GM12878 (cell line): ENCODE data around the gene LCMT1. TPM values are rescaled to one million over a fixed set of nuclear protein-coding genes. Genes with fewer than 3 reads are reported as not detected.

Experiments
- ATAC-seq: fragments of 200-7000 bp; cut with Tn5 transposase; 3 replicates; pipeline ENCODE4 v1.9.1; 2020; ENCODE audit warnings: mild to moderate bottlenecking, moderate library complexity
- BruUV-seq: library from RNA; stranded (reverse); fragments of 400-500 nt; replicated peaks from 2 replicates; lab custom pipeline; 2021; lab: Mats Ljungman, UMichigan
- CTCF ChIA-PET: fragments of 300-600 bp; sonication (Branson Sonifier 250); formaldehyde crosslinking; extraction: SDS; loops from one replicate; lab custom pipeline; 2021; ENCODE audit warnings: inconsistent platforms; lab: Yijun Ruan, JAX
- POLR2A ChIA-PET: fragments of 350-600 bp; formaldehyde crosslinking; extraction: SDS; loops from one replicate; lab custom pipeline; 2021; ENCODE audit warnings: inconsistent platforms; lab: Charles Lee
- RAD21 ChIA-PET: fragments of 300-600 bp; sonication (Branson Sonifier 250); formaldehyde crosslinking; loops from one replicate; lab custom pipeline; 2023; ENCODE audit warnings: antibody characterized with exemption; ENCODE audit not compliant: unreplicated experiment; lab: Charles Lee
- SMC1A ChIA-PET: fragments of 300-600 bp; sonication (Branson Sonifier 250); formaldehyde crosslinking; loops from one replicate; lab custom pipeline; 2023; ENCODE audit not compliant: unreplicated experiment, uncharacterized antibody; lab: Charles Lee
- DNase-seq: peaks from one replicate; pipeline ENCODE4 v3.0.0-alpha.2; 2011; ENCODE audit warnings: low read depth, low spot score
- FAIRE-seq: peaks from 3 replicates; lab custom pipeline; 2011; peaks lifted over from hg19 to GRCh38; lab: Jason Lieb, UNC
- H2AFZ ChIP-seq: 2 replicates; pipeline ENCODE4 v1.6.0; 2011; ENCODE audit warnings: low read depth, low read length, control low read depth; ENCODE audit not compliant: control insufficient read depth
- H3K27ac ChIP-seq: 2 replicates; pipeline ENCODE4 v1.5.1; 2011; ENCODE audit warnings: control low read depth; ENCODE audit not compliant: control insufficient read depth, insufficient read depth
- H3K27me3 ChIP-seq, 2 experiments: replicated peaks in 1 of 2; 2 replicates each; pipeline versions ENCODE4 v1.6.0 to v1.6.1; 2011; ENCODE audit warnings: low read length in 1 of 2; ENCODE audit not compliant: control insufficient read depth in 2 of 2, insufficient read depth in 2 of 2
- H3K36me3 ChIP-seq, 2 experiments: 2 replicates each; pipeline ENCODE4 v1.5.1; 2011; ENCODE audit warnings: low read length in 1 of 2; ENCODE audit not compliant: control insufficient read depth in 2 of 2, insufficient read depth in 2 of 2
- H3K4me1 ChIP-seq: 2 replicates; pipeline ENCODE4 v1.6.1; 2011; ENCODE audit warnings: mild to moderate bottlenecking, low read length, moderate library complexity, mixed read lengths; ENCODE audit not compliant: control insufficient read depth, insufficient read depth
- H3K4me2 ChIP-seq: 2 replicates; pipeline ENCODE4 v1.6.0; 2011; ENCODE audit warnings: control low read depth; ENCODE audit not compliant: control insufficient read depth, insufficient read depth
- H3K4me3 ChIP-seq: fragments of 200-600 bp; sonication (generic); 2 replicates; pipeline ENCODE4 v1.5.1; 2016
- H3K79me2 ChIP-seq: 2 replicates; pipeline ENCODE4 v1.6.0; 2011; ENCODE audit warnings: low read length; ENCODE audit not compliant: control insufficient read depth, insufficient read depth
- H3K9ac ChIP-seq: 2 replicates; pipeline ENCODE4 v1.8.0; 2011; ENCODE audit warnings: low read length, control low read depth, mixed read lengths; ENCODE audit not compliant: control insufficient read depth, insufficient read depth
- H3K9me3 ChIP-seq: replicated peaks from 3 replicates; pipeline ENCODE4 v1.5.1; 2011; ENCODE audit warnings: mild to moderate bottlenecking, low read length; ENCODE audit not compliant: control insufficient read depth, insufficient read depth
- H4K20me1 ChIP-seq: 2 replicates; pipeline ENCODE4 v1.6.0; 2011; ENCODE audit not compliant: control insufficient read depth, insufficient read depth
- BACH1 ChIP-seq: fragments of 450-650 bp; IDR thresholded peaks from 2 replicates; pipeline ENCODE4 v1.6.1; 2017; ENCODE audit warnings: mild to moderate bottlenecking, borderline replicate concordance
- BHLHE40 ChIP-seq, 2 experiments: fragments of 450-650 bp in 1 of 2; IDR thresholded peaks; 2 replicates each; pipeline ENCODE4 v1.6.1; 2011 to 2017; ENCODE audit warnings: low read depth in 2 of 2, borderline replicate concordance in 1 of 2, improper control_type of control experiment in 1 of 2, low read length in 1 of 2, mild to moderate bottlenecking in 1 of 2
- CBFB ChIP-seq: IDR thresholded peaks from 2 replicates; pipeline ENCODE4 v1.6.1; 2016; ENCODE audit warnings: antibody characterized with exemption, low read depth
- MYB ChIP-seq: fragments of 150-350 bp; IDR thresholded peaks from 2 replicates; pipeline ENCODE4 v1.6.1; 2014; ENCODE audit warnings: mild to moderate bottlenecking, low read depth, low read length, borderline replicate concordance
- PAX8 ChIP-seq: fragments of 450-650 bp; IDR thresholded peaks from 2 replicates; pipeline ENCODE4 v1.6.1; 2017; ENCODE audit warnings: mild to moderate bottlenecking, moderate library complexity
- SMAD1 ChIP-seq: fragments of 450-650 bp; IDR thresholded peaks from 2 replicates; pipeline ENCODE4 v1.6.1; 2018; ENCODE audit warnings: mild to moderate bottlenecking, low read depth; ENCODE audit not compliant: partially characterized antibody
- SMARCA5 ChIP-seq: fragments of 450-650 bp; IDR thresholded peaks from 2 replicates; pipeline ENCODE4 v1.6.1; 2017; ENCODE audit warnings: mild to moderate bottlenecking
- SREBF1 ChIP-seq: IDR thresholded peaks from 2 replicates; pipeline ENCODE4 v1.6.1; 2012; ENCODE audit warnings: mild to moderate bottlenecking, low read length
- SUPT20H ChIP-seq: IDR thresholded peaks from 2 replicates; pipeline ENCODE4 v1.6.1; 2011; ENCODE audit warnings: low read depth, mild to moderate bottlenecking, low read length, moderate library complexity, borderline replicate concordance; ENCODE audit not compliant: control insufficient read depth
- TCF12 ChIP-seq: IDR thresholded peaks from 2 replicates; pipeline ENCODE4 v1.6.1; 2011; ENCODE audit warnings: low read depth, mild to moderate bottlenecking, low read length
- TCF7 ChIP-seq: IDR thresholded peaks from 2 replicates; pipeline ENCODE4 v1.6.1; 2014; ENCODE audit warnings: antibody characterized with exemption, borderline replicate concordance
- YY1 ChIP-seq: IDR thresholded peaks from 2 replicates; pipeline ENCODE4 v1.6.1; 2011; ENCODE audit warnings: low read depth, mild to moderate bottlenecking, low read length
- WGBS: methylation state at CpG from one replicate; pipeline ENCODE4 v1.1.6; 2016; ENCODE audit warnings: low lambda C conversion rate; ENCODE audit not compliant: insufficient replicate concordance, insufficient coverage; ENCODE audit errors: missing lambda C conversion rate; 5-methylcytosine and 5-hydroxymethylcytosine counted together
- in situ Hi-C: fragments of 300-500 bp; cut with MboI; formaldehyde crosslinking; loops from 9 replicates; pipeline ENCODE4 v1.14.3; 2018; ENCODE audit warnings: mixed read lengths
- intact Hi-C: fragments of 100-400 bp; cut with micrococcal nuclease; formaldehyde crosslinking; loops from one replicate; pipeline ENCODE4 v1.14.2; 2022; ENCODE audit not compliant: unreplicated experiment
- polyA plus RNA-seq, 11 experiments: library from polyadenylated mRNA; depleted of rRNA in 4 of 11; unstranded in 6 of 11; stranded (reverse) in 5 of 11; fragments of >200 nt; fragmentation: Nextera tagmentation in 4 of 11; fragmentation: Illumina TruSeq in 1 of 11; extraction: Ambion mirVana in 4 of 11; extraction: Trizol in 1 of 11; gene quantifications; 1 replicate in 1 of 11; 2 replicates in 10 of 11; pipeline versions ENCODE4 v1.2.1 to v1.2.3, GENCODE V29; 2011 to 2016; ENCODE audit warnings: inconsistent platforms in 2 of 11, missing spikeins in 2 of 11, low read depth in 1 of 11
- total RNA-seq, 4 experiments: library from RNA; depleted of rRNA in 3 of 4; stranded (reverse); fragments of >200 nt in 3 of 4; fragmentation: Illumina TruSeq in 1 of 4; extraction: Trizol in 1 of 4; gene quantifications; 2 replicates each; pipeline versions ENCODE4 v1.2.1 to v1.2.3, GENCODE V29; 2013 to 2021
- TF ChIP-seq, protein P1 (sequence below): IDR thresholded peaks from 2 replicates; pipeline ENCODE4 v1.6.1; 2012; ENCODE audit warnings: low read depth, low read length, improper control_type of control experiment
- TF ChIP-seq, protein P2 (sequence below), 3 experiments: IDR thresholded peaks in 2 of 3; conservative IDR thresholded peaks in 1 of 3; 2 replicates each; pipeline ENCODE4 v1.5.1; 2011; ENCODE audit warnings: low read depth in 3 of 3, low read length in 3 of 3, mild to moderate bottlenecking in 3 of 3, control low read depth in 2 of 3, moderate library complexity in 2 of 3, inconsistent platforms in 1 of 3, mixed read lengths in 1 of 3; ENCODE audit not compliant: control insufficient read depth in 2 of 3, insufficient read depth in 1 of 3; ENCODE audit errors: extremely low read depth in 1 of 3

Gene LCMT1
- total and polyA plus RNA-seq, 10 of the 15 experiments (the other 5 are each of a cell fraction or from before 2014, with no cell fraction given): 19.7 to 51.2 (median 32.6) TPM

GRCh38 chr16:25083065-25083464, 28.5 kb upstream of the LCMT1 start:
- ChIA-PET POLR2A (no interaction called here), RAD21 (no interaction called here), CTCF (no interaction called here), SMC1A (no interaction called here)
- no peak overlapping the region for H2AFZ ChIP-seq
- no peak overlapping the region for H3K27ac ChIP-seq
- H3K36me3 ChIP-seq: no peaks in the 10 kb centered on the region
- H3K9me3 ChIP-seq: no peaks in the 10 kb centered on the region
- no peak overlapping the region for H3K4me2 ChIP-seq
- intact Hi-C loops (no loop called here), in situ Hi-C loops (no loop called here)
- no peak for DNase-seq
- no peak overlapping the region for H3K4me3 ChIP-seq
- TF ChIP-seq TCF12 (no peak), CBFB (no peak), SMARCA5 (no peak), YY1 (no peak), SREBF1 (no peak), MYB (no peak), TCF7 (no peak), BHLHE40 (IDR thresholded peaks at IDR 0.05; ENCODE audit: borderline replicate concordance in 1 of 2, low read depth in 2 of 2, low read length in 1 of 2) (no peak), BACH1 (no peak), PAX8 (no peak), SUPT20H (no peak), SMAD1 (no peak)
- TF ChIP-seq, protein P1, sequence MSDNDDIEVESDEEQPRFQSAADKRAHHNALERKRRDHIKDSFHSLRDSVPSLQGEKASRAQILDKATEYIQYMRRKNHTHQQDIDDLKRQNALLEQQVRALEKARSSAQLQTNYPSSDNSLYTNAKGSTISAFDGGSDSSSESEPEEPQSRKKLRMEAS: no peak
- TF ChIP-seq, protein P2, sequence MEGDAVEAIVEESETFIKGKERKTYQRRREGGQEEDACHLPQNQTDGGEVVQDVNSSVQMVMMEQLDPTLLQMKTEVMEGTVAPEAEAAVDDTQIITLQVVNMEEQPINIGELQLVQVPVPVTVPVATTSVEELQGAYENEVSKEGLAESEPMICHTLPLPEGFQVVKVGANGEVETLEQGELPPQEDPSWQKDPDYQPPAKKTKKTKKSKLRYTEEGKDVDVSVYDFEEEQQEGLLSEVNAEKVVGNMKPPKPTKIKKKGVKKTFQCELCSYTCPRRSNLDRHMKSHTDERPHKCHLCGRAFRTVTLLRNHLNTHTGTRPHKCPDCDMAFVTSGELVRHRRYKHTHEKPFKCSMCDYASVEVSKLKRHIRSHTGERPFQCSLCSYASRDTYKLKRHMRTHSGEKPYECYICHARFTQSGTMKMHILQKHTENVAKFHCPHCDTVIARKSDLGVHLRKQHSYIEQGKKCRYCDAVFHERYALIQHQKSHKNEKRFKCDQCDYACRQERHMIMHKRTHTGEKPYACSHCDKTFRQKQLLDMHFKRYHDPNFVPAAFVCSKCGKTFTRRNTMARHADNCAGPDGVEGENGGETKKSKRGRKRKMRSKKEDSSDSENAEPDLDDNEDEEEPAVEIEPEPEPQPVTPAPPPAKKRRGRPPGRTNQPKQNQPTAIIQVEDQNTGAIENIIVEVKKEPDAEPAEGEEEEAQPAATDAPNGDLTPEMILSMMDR (IDR thresholded peaks at IDR 0.05 in 2 of 3, conservative IDR thresholded peaks at IDR 0.05 in 1 of 3; ENCODE audit: control insufficient read depth in 2 of 3, extremely low read depth in 1 of 3, insufficient read depth in 1 of 3, low read depth in 3 of 3, low read length in 3 of 3): no peak
- H3K4me1 ChIP-seq: peaks cover 4% of the 10 kb centered on the region; the same call in 1 of the 2 replicates
- no peak for ATAC-seq
- WGBS: 58% methylated on average over 6 of the region's 6 CpGs
- no peak for FAIRE-seq
- H3K9ac ChIP-seq: no peak overlapping the region
- no peaks in the 10 kb centered on the region for H4K20me1 ChIP-seq
- no peaks in the 10 kb centered on the region for H3K27me3 ChIP-seq
- H3K79me2 ChIP-seq: no peaks in the 10 kb centered on the region
- BruUV-seq: no TSS peak
